ENCODE data around the gene SMAGP.
A peak's percentile ranks its signal among the peaks of the same experiment; 100 is the strongest.
"Not testable (repeated sequence)": the region's sequence is repeated elsewhere in the genome, so short reads cannot be mapped to it uniquely, and the experiment has no call there.

Gene SMAGP, protein sequence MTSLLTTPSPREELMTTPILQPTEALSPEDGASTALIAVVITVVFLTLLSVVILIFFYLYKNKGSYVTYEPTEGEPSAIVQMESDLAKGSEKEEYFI

GRCh38 chr12:51270067-51270950, at the start of gene SMAGP:
TSS of gene SMAGP (minus strand) at chr12:51270415. CDS start at chr12:51269278, 1,137 bp downstream.
- DNase-seq (ENCODE audit: low read depth in 2 of 3, low spot score in 1 of 3) = no peak

DNA sequence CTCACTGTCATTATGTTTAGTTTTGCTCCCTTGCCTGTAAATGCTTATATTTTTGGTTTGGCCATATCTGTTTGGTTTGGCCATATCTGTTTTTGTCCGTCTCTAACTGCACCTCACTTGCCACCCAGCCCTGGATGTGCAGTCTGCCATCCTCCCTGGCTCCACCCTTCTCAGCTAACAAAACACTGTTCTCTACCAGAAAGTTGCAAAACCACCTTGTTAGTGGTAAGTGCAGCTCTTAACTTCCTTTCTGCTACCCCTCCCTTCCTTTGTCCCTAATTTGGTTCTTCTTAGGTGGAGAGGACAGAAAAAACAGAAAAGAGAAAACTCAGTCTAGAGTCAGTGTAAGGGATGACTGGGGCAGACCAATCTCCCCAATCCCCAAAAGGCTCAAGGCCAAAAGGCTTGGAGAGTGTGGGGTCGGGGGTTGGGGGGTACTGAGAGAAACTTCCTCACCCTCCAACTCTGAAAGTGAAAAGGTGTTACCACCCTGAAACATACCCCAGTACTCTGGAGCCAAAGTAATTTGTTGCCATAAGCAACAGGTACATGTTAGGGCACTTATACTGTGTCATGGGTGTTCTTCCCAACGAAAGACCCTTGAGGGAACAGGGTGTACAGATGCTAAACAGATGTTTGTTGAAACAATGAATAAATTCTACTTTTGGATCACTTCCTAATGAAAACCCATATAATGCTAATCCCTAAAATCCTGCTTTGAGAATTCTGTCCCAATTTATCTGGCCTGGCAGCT, 48.8 kb upstream of the SMAGP start:
- no peak for DNase-seq (ENCODE audit: low read depth in 2 of 3, low spot score in 1 of 3)

- not testable (repeated sequence) for DNase-seq (ENCODE audit: low read depth in 2 of 3, low spot score in 1 of 3)
Observed at GRCh38 chr12:51318057-51318806, 48.0 kb upstream of the SMAGP start.

GRCh38 chr12:51311389-51311788, 41.2 kb upstream of the SMAGP start:
- no peak for DNase-seq (ENCODE audit: low read depth in 2 of 3, low spot score in 1 of 3)

DNA sequence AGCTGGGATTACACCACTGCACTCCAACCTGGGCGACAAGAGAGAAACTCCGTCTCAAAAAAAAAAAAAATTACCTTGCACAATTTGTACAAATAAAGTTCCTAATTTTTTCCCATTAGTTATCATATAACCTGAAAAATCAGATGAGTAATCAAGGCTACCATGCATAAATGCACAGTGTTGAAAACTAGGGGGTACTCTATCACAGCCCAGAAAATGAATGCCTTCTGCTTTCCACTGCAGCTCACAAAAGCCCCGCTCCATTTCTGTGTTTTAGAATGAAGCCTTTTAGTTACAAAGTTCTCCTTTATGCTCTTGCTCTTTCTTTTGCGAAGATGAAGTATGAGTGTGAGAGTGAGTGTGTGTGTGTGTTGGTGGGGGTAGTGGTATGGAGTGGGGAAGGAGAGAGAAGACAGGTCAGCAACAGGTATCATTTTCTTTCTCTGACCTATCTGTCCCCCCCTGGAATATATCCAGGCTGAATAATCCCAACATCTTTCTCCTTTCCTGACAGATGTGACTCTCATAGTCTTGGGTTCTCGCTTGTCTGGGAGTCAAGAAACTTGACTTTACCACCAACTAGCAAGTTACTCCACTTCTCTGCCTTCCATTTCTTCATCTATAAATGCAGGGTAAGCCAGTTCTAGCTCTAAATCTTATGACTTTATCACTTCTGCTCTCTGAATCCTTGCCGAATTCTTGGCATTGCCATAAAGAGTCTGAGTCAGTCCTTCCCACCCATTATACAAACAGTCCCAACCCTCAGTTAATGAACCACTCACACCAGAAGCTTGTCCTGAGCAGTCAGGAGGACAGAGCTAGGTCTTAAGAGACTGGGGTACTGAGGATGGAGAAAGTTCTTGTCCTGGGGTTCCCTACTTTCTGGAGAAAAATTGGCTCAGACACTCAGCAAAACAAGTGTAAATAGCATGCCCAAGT, 37.7 kb upstream of the SMAGP start:
- DNase-seq (ENCODE audit: low read depth in 2 of 3, low spot score in 1 of 3) = no peak

DNA sequence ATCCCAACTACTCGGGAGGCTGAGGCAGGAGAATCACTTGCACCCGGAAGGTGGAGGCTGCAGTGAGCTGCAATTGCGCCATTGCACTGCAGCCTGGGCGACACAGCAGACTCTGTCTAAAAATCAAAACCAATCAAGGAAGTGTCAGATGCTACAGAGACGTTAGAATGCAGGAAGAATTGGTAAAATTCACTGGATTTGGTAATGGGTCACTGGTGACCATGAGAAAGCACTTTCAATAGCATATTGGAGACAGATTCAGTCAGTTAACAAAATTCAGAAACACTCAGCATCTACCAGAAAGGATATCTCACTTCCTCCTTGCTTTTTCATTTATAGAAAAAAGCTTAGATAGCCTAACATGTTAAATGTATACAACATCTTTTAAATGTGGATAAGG, 36.3 kb upstream of the SMAGP start:
- DNase-seq (ENCODE audit: low read depth in 2 of 3, low spot score in 1 of 3) = no peak

GRCh38 chr12:51300768-51301167, 30.6 kb upstream of the SMAGP start:
- DNase-seq (ENCODE audit: low read depth in 2 of 3, low spot score in 1 of 3) = not testable (repeated sequence)

DNA sequence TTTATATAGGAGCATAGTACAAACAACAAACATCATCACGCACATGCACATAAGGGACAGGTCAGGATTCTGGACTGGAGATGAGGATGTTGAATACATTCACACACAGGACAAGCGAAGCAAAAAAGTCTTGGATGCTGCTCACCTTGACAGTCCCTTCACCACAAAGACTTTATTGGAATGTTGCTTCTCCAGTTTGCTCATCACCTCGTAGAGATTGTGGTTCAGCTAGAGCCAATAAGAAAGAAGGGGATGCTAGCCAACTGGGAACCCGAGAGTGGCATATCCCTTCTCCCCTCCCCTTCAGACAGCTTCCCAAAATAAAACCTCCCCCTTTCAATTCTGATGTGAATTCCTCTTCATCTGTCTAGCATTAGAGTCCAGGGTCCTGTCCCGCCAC, 25.4 kb upstream of the SMAGP start:
- no peak for DNase-seq (ENCODE audit: low read depth in 2 of 3, low spot score in 1 of 3)

GRCh38 chr12:51294097-51294496, 23.9 kb upstream of the SMAGP start:
- DNase-seq (ENCODE audit: low read depth in 2 of 3, low spot score in 1 of 3) = not testable (repeated sequence)

DNA sequence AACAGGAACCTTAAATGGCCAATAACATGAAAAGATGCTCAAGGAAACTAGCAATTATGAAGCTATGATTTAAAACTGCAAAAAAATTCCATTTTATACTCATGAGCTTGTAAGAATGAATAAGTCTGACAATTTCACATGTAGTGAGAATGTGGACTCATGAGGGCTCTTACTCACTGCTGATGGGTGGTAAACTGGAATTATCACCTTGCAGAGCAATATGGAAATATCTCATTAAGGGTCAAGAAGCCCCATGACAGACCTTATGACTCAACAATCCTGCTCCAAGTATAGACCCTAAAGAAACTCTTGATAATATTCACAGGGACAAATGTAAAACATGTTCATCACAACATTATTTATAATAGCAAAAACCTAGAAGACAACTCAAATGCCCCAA, 23.5 kb upstream of the SMAGP start:
- no peak for DNase-seq (ENCODE audit: low read depth in 2 of 3, low spot score in 1 of 3)

GRCh38 chr12:51291603-51292513, 21.6 kb upstream of the SMAGP start:
- not testable (repeated sequence) for DNase-seq (ENCODE audit: low read depth in 2 of 3, low spot score in 1 of 3)

DNA sequence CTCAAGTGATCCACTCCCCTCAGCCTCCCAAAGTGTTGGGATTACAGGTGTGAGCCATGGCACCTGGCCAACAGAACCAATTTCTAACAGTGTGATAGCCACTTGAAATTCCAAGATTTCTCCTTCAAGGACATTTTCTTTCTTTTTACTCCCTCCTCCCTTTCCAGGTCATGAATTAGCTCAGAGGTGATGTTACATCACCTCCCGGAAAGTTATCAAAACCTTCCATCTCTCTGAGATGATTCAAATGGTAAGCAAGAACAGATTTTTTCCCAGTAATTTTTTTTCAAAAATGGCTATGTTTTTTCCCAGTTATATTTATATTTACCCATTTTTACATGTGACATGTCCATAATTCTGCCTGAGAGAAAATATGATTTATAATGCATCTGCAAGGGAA, 15.6 kb upstream of the SMAGP start:
- DNase-seq (ENCODE audit: low read depth in 2 of 3, low spot score in 1 of 3) = no peak

DNA sequence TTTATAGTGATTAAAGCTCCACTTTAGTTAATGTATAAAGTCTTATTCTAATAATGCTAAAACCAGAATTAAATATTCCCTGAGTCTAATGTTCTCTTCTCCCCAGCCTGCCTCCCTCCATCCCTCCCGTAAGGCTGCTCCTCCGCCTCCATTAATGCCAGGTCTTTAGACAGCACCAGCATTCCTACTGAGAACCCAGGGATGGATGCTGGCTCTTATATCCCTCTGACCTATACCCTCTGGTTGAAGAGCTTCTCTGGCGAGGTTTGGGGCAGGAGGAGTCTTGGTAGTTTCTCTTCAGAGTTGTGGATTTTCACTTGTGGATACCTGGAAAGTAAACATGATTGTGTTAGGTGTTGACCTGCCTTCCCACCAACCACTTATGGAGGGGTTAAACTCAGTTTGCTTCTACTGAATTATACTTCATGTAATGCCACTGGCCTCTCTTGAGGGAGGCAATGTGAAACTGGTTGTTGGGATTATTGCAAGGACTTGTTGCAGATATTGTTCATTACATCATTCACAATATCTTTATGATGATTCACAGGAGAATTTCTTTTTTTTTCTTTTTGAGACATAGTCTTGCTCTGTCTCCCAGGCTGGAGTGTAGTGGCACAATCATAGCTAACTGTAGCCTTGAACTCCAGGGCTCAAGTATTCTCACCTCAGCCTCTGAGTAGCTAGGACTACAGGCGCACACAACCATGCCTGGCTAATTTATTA, 11.1 kb upstream of the SMAGP start:
- no peak for DNase-seq (ENCODE audit: low read depth in 2 of 3, low spot score in 1 of 3)

DNA sequence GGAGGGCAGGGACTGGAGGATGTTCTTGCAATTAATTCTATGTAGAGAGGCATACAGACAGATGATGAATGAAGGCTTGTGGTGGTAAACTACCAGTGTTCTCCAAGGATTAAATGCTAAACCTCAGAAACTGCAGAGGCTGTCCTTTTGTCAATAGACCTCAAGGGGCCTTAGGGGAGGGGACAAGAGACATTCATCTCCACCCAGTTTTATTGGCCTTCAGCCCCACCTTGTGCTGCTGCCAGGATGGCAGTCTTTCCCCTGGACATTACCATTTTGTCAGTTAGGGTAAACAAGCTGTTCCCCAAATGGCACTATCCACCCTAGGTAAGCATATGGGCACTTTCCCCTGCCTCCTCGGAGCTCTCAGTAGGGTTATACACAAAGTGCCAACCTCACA, 4.9 kb upstream of the SMAGP start:
- no peak for DNase-seq (ENCODE audit: low read depth in 2 of 3, low spot score in 1 of 3)

- DNase-seq (ENCODE audit: low read depth in 2 of 3, low spot score in 1 of 3) = not testable (repeated sequence)
Observed at GRCh38 chr12:51272810-51273209, 2.6 kb upstream of the SMAGP start.

DNA sequence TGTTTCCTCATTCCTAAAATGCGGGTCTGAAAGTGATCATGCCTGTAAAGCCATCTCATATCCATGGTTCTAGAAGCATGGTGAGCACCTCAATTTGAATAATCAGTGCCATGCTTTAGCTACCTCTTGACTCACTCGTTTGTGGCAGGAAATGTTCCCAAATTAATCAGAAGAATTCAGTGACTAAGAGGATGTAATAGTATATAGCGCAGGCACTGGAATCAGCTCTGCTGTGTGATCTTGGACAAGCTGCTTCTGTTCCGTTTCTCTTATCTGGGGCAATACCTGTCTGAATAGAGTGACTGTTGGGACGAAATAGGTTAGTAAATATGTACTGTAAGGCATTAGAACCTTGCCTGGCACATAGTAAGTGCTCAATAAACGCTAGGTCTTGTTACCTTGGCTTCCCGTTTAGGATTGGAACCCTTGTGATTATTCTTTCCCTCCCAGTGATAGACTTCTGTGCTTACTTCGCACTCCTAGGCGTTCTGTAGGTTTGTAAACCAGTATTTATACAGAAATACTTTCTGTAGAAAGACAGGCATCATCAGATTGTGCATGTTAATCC, 820 bp upstream of the SMAGP start:
- no peak for DNase-seq (ENCODE audit: low read depth in 2 of 3, low spot score in 1 of 3)

- peak in 2 of 3 donors; percentile 28 to 50 for DNase-seq (ENCODE audit: low read depth in 2 of 3, low spot score in 1 of 3)
Observed at GRCh38 chr12:51269174-51270066, 795 bp downstream of the SMAGP start.
